Measurements from ENCODE around the gene ADAMTSL3.

GRCh38 chr15:83753872-83754493, 100.1 kb downstream of the ADAMTSL3 start:
- TF ChIP-seq USF2 (IDR thresholded peaks at IDR 0.05; ENCODE audit: low read depth, low read length) (no peak), POLR2A (IDR thresholded peaks at IDR 0.05; ENCODE audit: low read depth, low read length) (no peak), CTCF (conservative IDR thresholded peaks at IDR 0.05; ENCODE audit: low read depth, low read length) (no peak), MAFK (IDR thresholded peaks at IDR 0.05; ENCODE audit: low read depth, low read length) (no peak), RFX5 (IDR thresholded peaks at IDR 0.05; ENCODE audit: low read depth, low read length) (no peak), MAZ (IDR thresholded peaks at IDR 0.05; ENCODE audit: borderline replicate concordance, low read depth, low read length) (no peak), BHLHE40 (IDR thresholded peaks at IDR 0.05; ENCODE audit: low read depth, low read length) (no peak), MXI1 (IDR thresholded peaks at IDR 0.05; ENCODE audit: borderline replicate concordance, low read depth, low read length) (no peak), CEBPB (IDR thresholded peaks at IDR 0.05; ENCODE audit: low read depth, low read length) (no peak), RAD21 (IDR thresholded peaks at IDR 0.05; ENCODE audit: low read length) (no peak), SMC3 (IDR thresholded peaks at IDR 0.05; ENCODE audit: low read depth, low read length) (no peak), RCOR1 (IDR thresholded peaks at IDR 0.05; ENCODE audit: insufficient replicate concordance, low read length) (no peak), ELK1 (IDR thresholded peaks at IDR 0.05; ENCODE audit: borderline replicate concordance, low read depth, low read length) (no peak), NFE2L2 (IDR thresholded peaks at IDR 0.05; ENCODE audit: low read depth, low read length) (no peak)
